Activated naive CD4-positive, alpha-beta T cell treated with anti-CD3 and anti-CD28 coated beads for 36 hours (primary cell): ENCODE results near the gene CCDC97. TPM values are rescaled to one million over a fixed set of nuclear protein-coding genes. Genes with fewer than 3 reads are reported as not detected.
"Not testable (repeated sequence)": the region's sequence is repeated elsewhere in the genome, so short reads cannot be mapped to it uniquely, and the experiment has no call there.

Source experiments
- CTCF ChIA-PET: fragments of 350-600 bp; sonication (Branson Sonifier 250); formaldehyde crosslinking; loops from one replicate; lab custom pipeline; 2021; ENCODE audit warnings: antibody characterized with exemption; lab: Charles Lee
- DNase-seq: peaks from one replicate; pipeline ENCODE4 v3.0.0-alpha.2; 2020
- H3K27ac Mint-ChIP-seq: one replicate; pipeline ENCODE4 v1.8.0; 2021; ENCODE audit warnings: mild to moderate bottlenecking, mixed read lengths
- H3K27me3 Mint-ChIP-seq: one replicate; pipeline ENCODE4 v1.8.0; 2021; ENCODE audit warnings: low read depth, mixed read lengths
- H3K36me3 Mint-ChIP-seq: one replicate; pipeline ENCODE4 v1.8.0; 2021; ENCODE audit warnings: low read depth, mixed read lengths
- H3K4me1 Mint-ChIP-seq: one replicate; pipeline ENCODE4 v1.8.0; 2021; ENCODE audit warnings: low read depth, mixed read lengths
- H3K4me3 Mint-ChIP-seq: one replicate; pipeline ENCODE4 v1.8.0; 2021; ENCODE audit warnings: mild to moderate bottlenecking, moderate library complexity, mixed read lengths
- H3K9me3 Mint-ChIP-seq: one replicate; pipeline ENCODE4 v1.8.0; 2021; ENCODE audit warnings: mixed read lengths
- intact Hi-C: fragments of 100-400 bp; cut with micrococcal nuclease; formaldehyde crosslinking; loops from one replicate; pipeline ENCODE4 v1.15.1; 2023
- total RNA-seq, 2 experiments: library from RNA; stranded (reverse); gene quantifications; one replicate each; pipeline ENCODE4 v1.2.3, GENCODE V29; 2021

Gene CCDC97
- total RNA-seq, 2 experiments from 2014 or later = 14.9 to 15.8 TPM

GRCh38 chr19:41274802-41275201, 35.2 kb upstream of the CCDC97 start:
- no peaks in the 10 kb centered on the region for H3K27me3 Mint-ChIP-seq
- CTCF ChIA-PET = interaction anchor here (1.4 kb wide), 1 partner anchor 10 kb away, joined by 5 read pairs; no protein-coding TSS in a partner anchor
- intact Hi-C loops = no loop called here
- no peak overlapping the region for H3K4me3 Mint-ChIP-seq
- no peaks in the 10 kb centered on the region for H3K4me1 Mint-ChIP-seq
- DNase-seq = no peak
- H3K27ac Mint-ChIP-seq = peak overlapping the region; percentile 27
- H3K9me3 Mint-ChIP-seq = no peaks in the 10 kb centered on the region
- peaks cover 66% of the 10 kb centered on the region for H3K36me3 Mint-ChIP-seq

GRCh38 chr19:41276231-41276630, 33.7 kb upstream of the CCDC97 start:
- no peak for DNase-seq
- Mint-ChIP-seq H3K27me3 (no peaks in the 10 kb centered on the region), H3K27ac (no peak overlapping the region), H3K4me1 (no peaks in the 10 kb centered on the region), H3K36me3 (peaks cover 74% of the 10 kb centered on the region), H3K9me3 (no peaks in the 10 kb centered on the region), H3K4me3 (no peak overlapping the region)
- intact Hi-C loops = no loop called here
- CTCF ChIA-PET = interaction anchor here (0.5 kb wide), 1 partner anchor 1118 kb away, joined by 6 read pairs; no protein-coding TSS in a partner anchor

- intact Hi-C loops = no loop called here
- Mint-ChIP-seq H3K36me3 (peaks cover 65% of the 10 kb centered on the region), H3K27me3 (no peaks in the 10 kb centered on the region)
Observed at GRCh38 chr19:41278478-41278877, 31.5 kb upstream of the CCDC97 start.

GRCh38 chr19:41288673-41289530, 21.1 kb upstream of the CCDC97 start:
- intact Hi-C loops = no loop called here
- H3K9me3 Mint-ChIP-seq = no peaks in the 10 kb centered on the region
- H3K4me3 Mint-ChIP-seq = no peak overlapping the region
- no peaks in the 10 kb centered on the region for H3K27me3 Mint-ChIP-seq
- peaks cover 4% of the 10 kb centered on the region for H3K4me1 Mint-ChIP-seq
- H3K36me3 Mint-ChIP-seq = peaks cover 44% of the 10 kb centered on the region
- CTCF ChIA-PET = interaction anchor here (1.0 kb wide), 1 partner anchor 20 kb away, joined by 4 read pairs; no protein-coding TSS in a partner anchor
- no peak for DNase-seq
- peak overlapping the region; percentile 36 for H3K27ac Mint-ChIP-seq

More at GRCh38 chr19:41278478-41278877, 31.5 kb upstream of the CCDC97 start:
- no peaks in the 10 kb centered on the region for H3K4me1 Mint-ChIP-seq
- H3K4me3 Mint-ChIP-seq = no peak overlapping the region
- no peak for DNase-seq
- H3K9me3 Mint-ChIP-seq = no peaks in the 10 kb centered on the region
- CTCF ChIA-PET = interaction anchor here (0.6 kb wide), 1 partner anchor 87 kb away, joined by 3 read pairs; no protein-coding TSS in a partner anchor
- H3K27ac Mint-ChIP-seq = no peak overlapping the region

GRCh38 chr19:41289814-41290213, 20.2 kb upstream of the CCDC97 start:
- H3K27ac Mint-ChIP-seq, H3K27me3 Mint-ChIP-seq, CTCF ChIA-PET, H3K9me3 Mint-ChIP-seq, intact Hi-C loops, DNase-seq, H3K4me1 Mint-ChIP-seq, H3K4me3 Mint-ChIP-seq: not testable (repeated sequence)
- peaks cover 49% of the 10 kb centered on the region for H3K36me3 Mint-ChIP-seq

- CTCF ChIA-PET = no interaction called here
- no peak for DNase-seq
- Mint-ChIP-seq H3K27ac (no peak overlapping the region), H3K27me3 (no peaks in the 10 kb centered on the region), H3K4me3 (no peak overlapping the region), H3K4me1 (peaks cover 47% of the 10 kb centered on the region), H3K9me3 (no peaks in the 10 kb centered on the region), H3K36me3 (peaks cover 63% of the 10 kb centered on the region)
- intact Hi-C loops = no loop called here
Observed at GRCh38 chr19:41294393-41294792, 15.6 kb upstream of the CCDC97 start.

GRCh38 chr19:41295499-41295898, 14.5 kb upstream of the CCDC97 start:
- Mint-ChIP-seq H3K27ac (peak overlapping the region; percentile 15), H3K9me3 (no peaks in the 10 kb centered on the region), H3K4me1 (peaks cover 58% of the 10 kb centered on the region), H3K4me3 (no peak overlapping the region), H3K36me3 (peaks cover 69% of the 10 kb centered on the region), H3K27me3 (no peaks in the 10 kb centered on the region)
- intact Hi-C loops = no loop called here
- no peak for DNase-seq
- CTCF ChIA-PET = no interaction called here

- no peaks in the 10 kb centered on the region for H3K9me3 Mint-ChIP-seq
- no peak for DNase-seq
- CTCF ChIA-PET = interaction anchor here (1.4 kb wide), 1 partner anchor 12 kb away, joined by 3 read pairs; no protein-coding TSS in a partner anchor
- peaks cover 67% of the 10 kb centered on the region for H3K4me1 Mint-ChIP-seq
- H3K4me3 Mint-ChIP-seq = no peak overlapping the region
- no peaks in the 10 kb centered on the region for H3K27me3 Mint-ChIP-seq
- peak overlapping the region; percentile 80 for H3K27ac Mint-ChIP-seq
- intact Hi-C loops = no loop called here
- peaks cover 72% of the 10 kb centered on the region for H3K36me3 Mint-ChIP-seq
Observed at GRCh38 chr19:41296433-41296871, 13.5 kb upstream of the CCDC97 start.

- H3K27ac Mint-ChIP-seq = peak overlapping the region; percentile 80
- H3K4me3 Mint-ChIP-seq = no peak overlapping the region
- no peaks in the 10 kb centered on the region for H3K27me3 Mint-ChIP-seq
- H3K4me1 Mint-ChIP-seq = peaks cover 80% of the 10 kb centered on the region
- no peak for DNase-seq
- CTCF ChIA-PET = interaction anchor here (1.4 to 2.3 kb wide), 3 partner anchors 10 to 93 kb away, joined by 3 to 11 read pairs (median 5); no protein-coding TSS in a partner anchor
- peaks cover 74% of the 10 kb centered on the region for H3K36me3 Mint-ChIP-seq
- no peaks in the 10 kb centered on the region for H3K9me3 Mint-ChIP-seq
- intact Hi-C loops = no loop called here
Observed at GRCh38 chr19:41297628-41298347, 12.2 kb upstream of the CCDC97 start.

GRCh38 chr19:41298348-41298964, 11.5 kb upstream of the CCDC97 start:
- no peaks in the 10 kb centered on the region for H3K9me3 Mint-ChIP-seq
- peaks cover 78% of the 10 kb centered on the region for H3K36me3 Mint-ChIP-seq
- intact Hi-C loops = no loop called here
- CTCF ChIA-PET = interaction anchor here (0.5 to 2.3 kb wide), 5 partner anchors 9 to 133 kb away, joined by 3 to 11 read pairs (median 4); no protein-coding TSS in a partner anchor
- H3K27ac Mint-ChIP-seq = peak overlapping the region; percentile 77
- no peak overlapping the region for H3K4me3 Mint-ChIP-seq
- H3K27me3 Mint-ChIP-seq = no peaks in the 10 kb centered on the region
- peaks cover 87% of the 10 kb centered on the region for H3K4me1 Mint-ChIP-seq
- no peak for DNase-seq

- H3K36me3 Mint-ChIP-seq = peaks cover 79% of the 10 kb centered on the region
- DNase-seq = no peak
- CTCF ChIA-PET = interaction anchor here (0.5 to 2.3 kb wide), 5 partner anchors 8 to 132 kb away, joined by 3 to 11 read pairs (median 4); no protein-coding TSS in a partner anchor
- H3K9me3 Mint-ChIP-seq = no peaks in the 10 kb centered on the region
- no peaks in the 10 kb centered on the region for H3K27me3 Mint-ChIP-seq
- intact Hi-C loops = no loop called here
- H3K4me1 Mint-ChIP-seq = peaks cover 95% of the 10 kb centered on the region
- H3K27ac Mint-ChIP-seq = peak overlapping the region; percentile 54
- H3K4me3 Mint-ChIP-seq = no peak overlapping the region
Observed at GRCh38 chr19:41299046-41299754, 10.8 kb upstream of the CCDC97 start.
